GM18951 (cell line): ENCODE data around the gene BAIAP3.

Experiments
- POLR2A ChIP-seq: IDR thresholded peaks from 4 replicates; pipeline ENCODE4 v1.6.1; 2011; ENCODE audit warnings: mild to moderate bottlenecking; ENCODE audit not compliant: insufficient read length, insufficient read depth; ENCODE audit errors: extremely low read depth
- in situ Hi-C: fragments of 300-500 bp; cut with MboI; formaldehyde crosslinking; loops from one replicate; pipeline ENCODE4 v1.12.0; 2022; ENCODE audit warnings: low sequenced_read_pairs, mixed read lengths, inconsistent platforms; ENCODE audit not compliant: unreplicated experiment

Gene BAIAP3

DNA sequence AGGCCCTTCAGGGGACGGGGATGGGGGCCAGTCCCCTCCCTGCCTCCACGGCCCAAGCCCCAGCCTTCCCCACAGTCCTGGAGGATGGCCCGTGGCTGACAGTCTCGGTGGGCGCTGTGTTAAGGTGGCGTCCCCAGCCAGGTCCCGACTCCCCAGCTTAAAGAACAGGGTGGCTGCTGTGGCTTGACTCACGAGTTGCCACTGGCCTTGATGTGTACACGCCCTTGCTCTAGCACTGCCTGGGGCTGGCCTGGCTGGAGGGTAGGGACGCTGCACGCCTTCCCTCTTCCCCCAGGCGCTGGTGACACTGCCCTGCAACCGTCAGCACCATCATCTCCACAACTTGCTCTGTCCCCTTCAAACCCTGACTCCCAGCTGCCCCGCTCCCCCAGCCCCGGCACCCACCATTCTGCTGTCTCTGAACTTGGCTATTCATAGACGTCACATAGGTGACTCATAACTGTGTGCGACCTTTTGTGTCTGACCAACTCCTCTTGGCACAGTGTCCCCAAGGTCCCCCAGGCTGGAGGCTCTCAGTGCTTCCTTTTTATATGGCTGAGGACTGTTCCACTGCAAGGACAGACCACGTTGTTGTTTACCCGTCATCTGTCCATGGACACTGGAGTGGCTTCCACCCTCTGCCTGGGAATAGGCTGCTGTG, 24.6 kb downstream of the BAIAP3 start:
- no peak for TF ChIP-seq POLR2A

DNA sequence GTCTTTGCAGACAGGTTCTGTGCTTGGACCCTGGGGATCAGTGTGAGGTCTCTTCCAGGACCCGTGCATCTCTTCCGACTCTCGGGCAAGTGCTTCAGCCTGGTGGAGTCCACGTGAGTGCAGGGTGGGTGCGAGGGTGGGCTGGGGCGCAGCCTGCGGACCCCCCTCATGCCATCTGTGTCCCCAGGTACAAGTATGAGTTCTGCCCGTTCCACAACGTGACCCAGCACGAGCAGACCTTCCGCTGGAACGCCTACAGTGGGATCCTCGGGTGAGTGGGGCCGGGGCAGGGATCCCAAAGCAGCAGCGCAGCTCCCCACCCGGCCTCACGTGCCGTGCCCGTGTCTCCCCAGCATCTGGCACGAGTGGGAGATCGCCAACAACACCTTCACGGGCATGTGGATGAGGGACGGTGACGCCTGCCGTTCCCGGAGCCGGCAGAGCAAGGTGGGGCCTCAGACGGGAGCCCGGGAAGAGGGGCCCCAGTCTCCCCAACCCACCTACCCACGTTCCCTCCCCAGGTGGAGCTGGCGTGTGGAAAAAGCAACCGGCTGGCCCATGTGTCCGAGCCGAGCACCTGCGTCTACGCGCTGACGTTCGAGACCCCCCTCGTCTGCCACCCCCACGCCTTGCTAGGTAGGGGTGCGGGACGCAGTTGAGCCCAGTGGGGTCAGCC, 28.4 kb downstream of the BAIAP3 start:
- in situ Hi-C loops = no loop called here
- no peak for TF ChIP-seq POLR2A

More for the DNA sequence above, 24.6 kb downstream of the BAIAP3 start:
- in situ Hi-C loops = no loop called here

DNA sequence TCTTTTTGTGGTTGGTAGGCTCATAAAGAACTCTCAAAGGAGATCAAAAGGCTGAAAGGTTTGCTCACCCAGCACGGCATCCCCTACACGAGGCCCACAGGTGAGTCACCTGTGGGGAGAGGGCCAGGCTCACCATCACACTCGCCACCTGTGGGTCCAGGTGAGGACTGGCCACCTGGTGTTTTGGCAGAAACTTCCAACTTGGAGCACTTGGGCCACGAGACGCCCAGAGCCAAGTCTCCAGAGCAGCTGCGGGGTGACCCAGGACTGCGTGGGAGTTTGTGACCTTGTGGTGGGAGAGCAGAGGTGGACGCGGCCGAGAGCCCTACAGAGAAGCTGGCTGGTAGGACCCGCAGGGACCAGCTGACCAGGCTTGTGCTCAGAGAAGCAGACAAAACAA, 29.4 kb downstream of the BAIAP3 start:
- TF ChIP-seq POLR2A = no peak
- in situ Hi-C loops = no loop called here

DNA sequence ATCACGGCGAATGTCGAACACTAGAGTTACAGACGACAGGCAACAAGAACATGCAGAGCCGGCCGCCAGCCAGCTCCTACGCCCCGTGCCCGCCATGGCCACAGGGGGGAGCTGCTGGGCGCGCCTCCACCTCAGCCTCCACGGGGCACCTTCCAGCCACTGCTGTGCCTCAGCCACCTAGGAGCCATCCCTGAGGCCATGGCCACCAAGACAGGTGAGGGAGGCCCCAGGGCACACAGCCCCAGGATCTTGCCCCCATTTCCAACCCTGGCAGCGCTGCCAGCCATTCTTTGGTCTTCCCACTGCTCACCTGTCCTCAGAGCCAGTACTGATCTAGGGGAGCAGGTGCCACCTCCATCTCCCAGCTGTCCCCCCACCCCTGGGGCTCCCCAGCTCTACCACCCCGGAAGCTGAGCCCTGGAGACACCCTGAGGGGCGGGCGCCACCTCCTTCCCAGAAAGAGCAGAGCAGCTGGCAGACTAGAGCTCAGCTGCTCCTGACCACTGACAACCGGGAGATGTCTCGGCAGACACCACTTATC, 30.1 kb downstream of the BAIAP3 start:
- no peak for TF ChIP-seq POLR2A
- in situ Hi-C loops = no loop called here

DNA sequence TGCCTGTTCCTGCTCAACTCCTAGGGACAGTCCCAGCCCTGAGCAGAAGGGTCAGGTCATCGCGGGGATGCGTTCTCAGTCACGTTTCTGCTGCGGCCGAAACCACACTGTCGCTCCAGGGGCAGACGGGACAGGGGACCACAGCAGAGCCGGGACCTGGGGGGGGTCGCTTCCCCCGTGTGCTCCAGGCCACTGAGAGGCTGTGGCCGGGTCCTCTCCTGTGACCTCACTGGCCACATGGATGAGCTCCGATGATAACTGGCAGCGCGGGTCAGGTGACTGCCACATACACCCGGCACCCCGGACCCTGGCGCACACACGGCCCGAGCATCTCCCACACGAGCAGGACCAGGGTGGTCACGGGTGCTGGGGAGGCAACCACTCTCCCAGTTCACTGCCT, 31.1 kb downstream of the BAIAP3 start:
- in situ Hi-C loops = no loop called here
- no peak for TF ChIP-seq POLR2A

DNA sequence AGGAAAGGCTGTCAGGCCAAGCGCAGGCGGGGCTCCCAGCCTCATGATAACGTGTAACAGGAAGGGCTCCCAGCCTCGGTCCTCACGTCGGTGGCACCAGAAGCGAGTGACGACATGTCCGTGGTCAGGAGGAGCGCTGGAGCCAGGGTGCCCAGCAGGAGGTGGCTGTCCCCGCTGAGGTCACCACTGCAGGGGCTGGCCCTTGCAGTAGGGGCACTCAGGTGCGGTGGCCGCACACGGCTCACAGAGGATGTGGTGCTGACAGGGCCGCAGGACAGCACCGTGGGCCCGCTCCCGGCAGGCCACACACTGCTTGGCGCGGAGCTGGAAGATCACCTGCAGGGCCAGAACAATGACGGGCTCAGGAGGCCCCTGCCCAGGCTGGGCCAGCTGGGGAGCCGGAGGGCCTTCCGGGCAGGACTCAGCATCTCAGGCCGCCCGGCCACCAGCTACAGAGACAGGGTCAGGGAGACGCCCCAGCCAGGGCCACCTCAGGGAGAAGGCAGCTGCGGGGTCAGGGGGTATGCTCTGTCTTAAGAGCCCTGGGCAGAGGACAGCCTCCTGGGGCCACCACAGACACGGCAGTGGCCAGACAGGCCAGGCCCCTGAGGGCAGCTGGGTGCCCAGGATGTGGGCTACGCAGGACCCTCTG, 32.7 kb downstream of the BAIAP3 start:
- no peak for TF ChIP-seq POLR2A
- in situ Hi-C loops = no loop called here

DNA sequence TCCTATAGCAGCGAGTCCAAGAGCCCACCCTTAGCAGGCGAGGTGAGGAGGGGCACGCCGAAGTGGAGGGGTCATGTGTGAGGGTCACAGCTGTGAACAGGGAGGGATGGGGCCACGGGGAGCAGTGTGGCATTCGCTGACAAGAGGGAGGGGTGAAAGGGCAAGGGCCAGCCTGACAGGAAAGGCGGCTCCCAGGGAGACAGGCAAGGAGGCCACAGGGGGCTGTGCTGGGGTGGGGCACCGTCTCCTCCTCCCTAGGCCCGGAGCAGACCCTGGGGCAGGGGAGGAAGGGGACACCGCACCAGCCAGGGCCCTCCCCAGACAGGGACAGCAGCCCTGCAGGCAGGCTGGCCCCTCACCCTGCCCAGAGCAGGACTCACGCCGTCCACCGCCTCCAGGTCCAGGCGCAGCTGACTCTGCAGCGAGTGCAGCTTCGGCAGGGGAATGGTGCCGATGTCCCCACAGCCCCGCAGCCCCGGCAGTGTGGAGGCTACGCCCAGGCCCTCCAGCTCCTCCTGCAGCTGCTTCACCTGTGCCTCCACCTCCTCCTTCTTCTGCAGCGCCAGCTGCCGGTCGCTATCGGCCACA, 33.4 kb downstream of the BAIAP3 start:
- TF ChIP-seq POLR2A = peak; percentile 26
- in situ Hi-C loops = no loop called here

DNA sequence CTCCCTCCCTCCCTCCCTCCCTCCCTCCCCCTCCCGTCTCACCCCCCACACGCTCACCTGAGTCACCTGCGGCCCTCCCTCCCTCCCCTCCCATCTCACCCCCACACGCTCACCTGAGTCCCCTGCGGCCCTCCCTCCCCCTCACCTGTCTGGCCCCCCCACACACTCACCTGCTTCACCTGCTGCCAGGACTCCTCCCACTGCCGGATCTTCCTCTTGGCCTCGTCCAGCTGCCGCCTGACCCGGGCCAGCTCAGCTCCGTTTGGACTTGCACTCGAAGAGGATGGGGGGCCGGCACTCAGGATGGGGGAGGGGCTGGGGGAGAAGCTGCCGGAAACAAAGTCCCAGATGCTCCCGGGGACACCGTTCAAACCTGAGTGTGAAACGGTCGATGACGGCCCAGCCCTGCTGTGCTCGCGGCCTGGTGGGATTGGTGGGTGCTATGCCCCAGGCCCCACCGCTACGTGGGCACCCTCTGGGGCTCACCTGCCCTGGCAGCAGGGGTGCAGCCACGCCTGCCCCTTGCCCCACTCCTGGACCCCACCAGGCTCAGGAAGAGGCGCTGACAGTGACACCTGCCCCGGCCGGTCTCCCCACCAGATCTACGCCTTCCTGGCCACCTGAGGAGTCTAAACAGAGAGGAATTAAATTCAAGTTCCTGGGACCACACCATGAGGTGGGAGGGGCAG, 34.2 kb downstream of the BAIAP3 start:
- TF ChIP-seq POLR2A = no peak
- in situ Hi-C loops = no loop called here

DNA sequence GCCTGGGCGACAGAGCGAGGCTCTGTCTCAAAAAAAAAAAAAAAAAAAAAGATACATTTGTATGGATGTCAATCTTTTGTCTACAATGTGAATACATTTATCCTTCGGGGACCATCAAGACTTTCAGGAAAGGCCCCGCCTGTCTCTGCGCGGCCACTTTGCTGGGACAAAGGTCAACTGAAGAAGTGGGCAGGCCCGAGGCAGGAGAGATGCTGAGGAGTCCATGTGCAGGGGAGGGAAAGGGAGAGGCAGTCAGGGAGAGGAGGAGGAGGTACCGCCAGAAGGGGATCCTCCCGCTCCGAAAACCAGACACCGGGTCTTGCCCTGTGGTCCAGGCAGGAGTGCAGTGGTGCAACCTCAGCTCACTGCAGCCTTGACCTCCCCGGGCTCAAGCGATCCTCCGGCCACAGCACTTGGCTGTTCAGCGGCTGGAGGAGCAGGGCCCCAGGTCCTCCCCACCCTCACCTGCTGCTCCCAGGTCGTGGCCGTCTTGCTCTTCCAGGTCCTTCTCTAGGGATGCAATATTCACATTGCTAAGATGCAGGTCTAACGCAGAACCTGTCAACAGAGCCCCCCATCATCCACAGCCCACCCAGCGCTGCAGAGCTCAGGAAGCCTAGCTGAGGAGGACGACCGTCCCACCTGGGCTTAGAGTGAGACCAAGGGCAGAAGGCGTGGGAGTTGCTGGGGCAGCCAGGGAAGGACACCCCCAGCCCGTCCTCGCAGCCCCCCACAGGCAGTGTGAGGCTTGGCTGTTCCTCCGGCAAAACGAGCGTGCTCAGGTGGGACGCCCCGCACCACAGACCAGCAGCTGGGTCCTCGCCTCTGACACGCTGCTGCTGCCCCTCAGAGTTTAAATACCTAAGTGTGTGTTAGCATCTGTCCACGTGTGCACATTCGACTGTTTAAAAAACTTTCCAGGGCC, 37.9 kb downstream of the BAIAP3 start:
- no peak for TF ChIP-seq POLR2A
- in situ Hi-C loops = no loop called here

DNA sequence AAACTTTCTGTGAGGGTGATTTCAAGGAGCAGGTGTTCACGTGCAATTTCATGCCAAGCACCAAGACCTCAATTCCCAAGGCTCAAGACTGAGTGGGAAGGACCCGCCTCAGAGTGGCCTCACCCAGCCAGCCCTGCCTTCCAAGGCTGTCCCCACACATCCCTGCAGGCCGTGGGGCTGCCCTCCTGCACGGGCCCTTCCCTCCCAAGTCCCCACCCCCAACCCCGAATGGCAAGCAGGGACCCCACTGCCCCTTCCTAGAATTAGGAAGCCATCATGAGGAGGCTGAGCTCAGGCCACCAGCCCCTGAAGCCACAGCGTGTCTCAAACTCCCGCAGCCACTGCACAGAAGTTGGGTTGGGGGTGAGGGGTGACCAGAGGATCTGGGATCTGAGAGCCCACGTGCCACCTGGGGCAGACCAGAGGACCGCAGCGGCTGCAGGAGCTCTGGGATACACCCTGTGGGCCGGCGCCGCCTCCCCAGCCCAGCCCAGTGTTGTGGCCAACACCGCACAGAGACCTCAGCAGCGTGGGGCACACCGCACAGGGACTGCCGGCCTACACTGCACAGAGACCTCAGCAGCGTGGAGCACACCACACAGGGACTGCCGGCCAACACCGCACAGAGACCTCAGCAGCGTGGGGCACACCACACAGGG, 39.0 kb downstream of the BAIAP3 start:
- TF ChIP-seq POLR2A = no peak
- in situ Hi-C loops = no loop called here

DNA sequence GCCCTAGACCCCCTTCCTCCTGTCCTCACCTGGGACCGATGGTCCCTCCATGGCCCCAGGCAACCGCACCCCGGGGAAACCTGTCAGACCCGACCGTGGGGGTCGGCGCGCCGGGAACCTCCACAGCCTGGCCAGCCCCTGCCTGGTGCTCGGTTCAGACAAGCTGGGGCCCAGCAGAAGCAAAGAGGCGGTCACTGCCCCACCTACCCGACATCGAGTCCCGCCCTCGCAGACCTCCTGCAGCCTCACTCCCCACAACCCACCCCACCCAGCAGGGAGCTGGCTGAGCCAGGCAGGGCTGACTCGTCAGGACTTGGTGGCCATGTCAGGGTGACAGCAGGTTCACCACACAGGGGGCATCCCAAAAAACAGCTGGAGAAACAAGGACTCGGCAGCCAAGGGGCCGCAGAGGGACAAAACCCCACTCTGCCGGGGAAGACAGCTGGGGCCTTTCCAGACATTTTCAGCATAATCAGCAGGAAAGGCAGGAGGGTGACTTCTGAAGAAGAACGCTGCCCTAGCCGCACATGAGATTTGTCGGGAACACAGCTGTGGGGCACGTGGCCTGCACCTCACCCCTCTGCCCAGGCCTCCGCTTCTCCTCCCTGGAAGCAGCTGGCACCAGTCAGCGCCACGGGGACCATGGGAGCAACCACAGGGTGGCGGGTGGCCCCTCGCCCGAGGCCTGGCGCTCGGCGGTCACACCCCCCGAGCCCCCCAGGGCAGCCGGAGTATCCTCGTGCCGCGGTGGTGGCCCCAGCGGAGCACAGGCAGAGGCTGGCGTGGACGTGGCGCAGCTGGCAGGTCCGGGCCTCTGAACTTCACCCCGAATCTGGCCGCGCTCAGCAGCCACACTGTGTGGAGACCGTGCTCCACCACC, 41.2 kb downstream of the BAIAP3 start:
- no peak for TF ChIP-seq POLR2A
- in situ Hi-C loops = no loop called here

DNA sequence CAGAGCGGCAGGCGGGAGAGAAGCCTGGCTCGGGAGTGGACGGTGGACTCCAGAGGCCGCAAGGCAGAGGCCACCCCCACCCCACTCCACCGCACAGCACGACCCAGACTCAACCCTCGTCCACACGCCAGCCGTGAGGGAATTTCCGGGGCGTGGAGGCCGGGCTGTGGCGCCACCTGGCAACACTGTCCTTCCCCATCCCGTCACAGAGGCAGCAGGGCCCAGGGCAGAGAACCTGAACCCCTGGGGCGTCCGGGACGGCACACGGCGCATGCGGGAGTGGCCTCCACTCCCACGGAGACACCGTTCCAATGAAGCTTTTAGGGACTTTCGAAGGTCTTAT, 41.8 kb downstream of the BAIAP3 start:
- in situ Hi-C loops = no loop called here
- no peak for TF ChIP-seq POLR2A
